ENCODE measurements around the gene PRKN.

The PRKN gene

DNA sequence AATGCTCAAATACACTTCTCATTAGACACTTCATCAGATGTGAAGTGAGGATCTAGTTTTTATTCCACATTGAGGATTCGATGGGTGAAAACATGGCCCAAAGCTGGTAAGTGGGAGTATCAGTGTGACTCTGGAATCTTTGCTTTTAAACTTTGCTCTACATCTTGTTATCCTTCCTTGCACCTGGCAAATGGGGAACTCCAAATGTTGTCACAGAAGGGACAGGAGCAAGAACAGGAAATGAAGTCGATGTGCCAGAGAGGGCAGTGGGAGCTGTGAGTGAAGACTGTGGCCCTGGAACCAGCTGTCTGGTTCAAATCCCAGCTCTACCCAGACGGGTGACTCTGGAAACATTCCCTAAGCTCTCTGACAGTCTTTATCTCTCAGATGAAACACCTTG is 1367.0 kb downstream of the PRKN start (continued):
- TF ChIP-seq, protein P1, sequence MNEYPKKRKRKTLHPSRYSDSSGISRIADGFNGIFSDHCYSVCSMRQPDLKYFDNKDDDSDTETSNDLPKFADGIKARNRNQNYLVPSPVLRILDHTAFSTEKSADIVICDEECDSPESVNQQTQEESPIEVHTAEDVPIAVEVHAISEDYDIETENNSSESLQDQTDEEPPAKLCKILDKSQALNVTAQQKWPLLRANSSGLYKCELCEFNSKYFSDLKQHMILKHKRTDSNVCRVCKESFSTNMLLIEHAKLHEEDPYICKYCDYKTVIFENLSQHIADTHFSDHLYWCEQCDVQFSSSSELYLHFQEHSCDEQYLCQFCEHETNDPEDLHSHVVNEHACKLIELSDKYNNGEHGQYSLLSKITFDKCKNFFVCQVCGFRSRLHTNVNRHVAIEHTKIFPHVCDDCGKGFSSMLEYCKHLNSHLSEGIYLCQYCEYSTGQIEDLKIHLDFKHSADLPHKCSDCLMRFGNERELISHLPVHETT (tag by site-specific recombination; IDR thresholded peaks at IDR 0.05) = no peak
- TF ChIP-seq ZSCAN23 (tag by site-specific recombination; IDR thresholded peaks at IDR 0.05) = no peak

DNA sequence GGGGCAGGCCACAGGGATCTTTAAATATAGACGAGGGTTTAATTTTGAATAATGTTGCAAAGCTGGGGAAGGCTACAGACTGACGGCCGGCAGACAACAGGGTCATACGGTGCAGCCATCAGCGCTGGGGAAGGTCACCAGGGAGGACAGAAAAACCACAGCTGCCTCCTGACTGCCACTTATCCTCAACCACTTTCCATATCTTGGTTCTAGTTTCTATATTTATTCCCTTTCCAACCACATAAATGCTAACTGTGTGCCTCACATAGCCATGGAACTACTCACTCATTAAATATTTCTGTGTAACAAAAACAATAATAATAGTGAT is 1368.0 kb downstream of the PRKN start:
- Histone ChIP-seq H3K4me3 (ENCODE audit: low read depth, low read length) (no peak overlapping the region), H3K4me1 (ENCODE audit: control insufficient read depth, insufficient read depth, low read length) (no peaks in the 10 kb centered on the region), H3K27ac (ENCODE audit: extremely low read depth, low read depth, low read length) (no peak overlapping the region), H3K36me3 (ENCODE audit: control insufficient read depth in 2 of 2, insufficient read depth in 1 of 2, low read length in 2 of 2) (no peaks in the 10 kb centered on the region), H3K9me3 (ENCODE audit: control insufficient read depth, insufficient read depth, low read depth, low read length) (no peaks in the 10 kb centered on the region)
- POLR2A ChIA-PET = interaction anchor here (0.5 kb wide), 1 partner anchor 126 kb away, joined by 3 read pairs; no protein-coding TSS in a partner anchor
- TF ChIP-seq ZNF394 (tag by site-specific recombination; IDR thresholded peaks at IDR 0.05; ENCODE audit: borderline replicate concordance) (peak; percentile 9; the same call in 1 of the 2 replicates), GLI2 (tag by site-specific recombination; IDR thresholded peaks at IDR 0.05; ENCODE audit: borderline replicate concordance, low read depth) (no peak), SETDB1 (IDR thresholded peaks at IDR 0.05; ENCODE audit: insufficient read length, low read length) (peak; percentile 50)
- CTCF ChIA-PET = interaction anchor here (1.0 to 2.4 kb wide), 3 partner anchors 11 to 429 kb away, joined by 3 to 16 read pairs (median 5); no protein-coding TSS in a partner anchor

- ChIA-PET POLR2A (no interaction called here), CTCF (interaction anchor here (1.5 to 6.0 kb wide), 2 partner anchors 16 to 426 kb away, joined by 6 to 64 read pairs; no protein-coding TSS in a partner anchor)
- no peak overlapping the region for H3K27ac ChIP-seq (ENCODE audit: extremely low read depth, low read depth, low read length)
- H3K4me3 ChIP-seq (ENCODE audit: low read depth, low read length) = no peak overlapping the region
- TF ChIP-seq ZNF19 (tag by site-specific recombination; IDR thresholded peaks at IDR 0.05; ENCODE audit: low read depth) (no peak), ZNF747 (tag by site-specific recombination; IDR thresholded peaks at IDR 0.05) (no peak), PRDM6 (tag by site-specific recombination; IDR thresholded peaks at IDR 0.05) (no peak), ZNF76 (tag by site-specific recombination; IDR thresholded peaks at IDR 0.05; ENCODE audit: borderline replicate concordance, low read depth) (no peak), ZFP69B (tag by site-specific recombination; IDR thresholded peaks at IDR 0.05) (no peak), OVOL3 (tag by site-specific recombination; IDR thresholded peaks at IDR 0.05) (no peak), MZF1 (tag by site-specific recombination; IDR thresholded peaks at IDR 0.05; ENCODE audit: borderline replicate concordance) (no peak)
- no peaks in the 10 kb centered on the region for H3K4me1 ChIP-seq (ENCODE audit: control insufficient read depth, insufficient read depth, low read length)
- no peaks in the 10 kb centered on the region for H3K36me3 ChIP-seq (ENCODE audit: control insufficient read depth in 2 of 2, insufficient read depth in 1 of 2, low read length in 2 of 2)
- no peaks in the 10 kb centered on the region for H3K9me3 ChIP-seq (ENCODE audit: control insufficient read depth, insufficient read depth, low read depth, low read length)
Observed at GRCh38 chr6:161356167-161356854, 1371.3 kb downstream of the PRKN start.

- TF ChIP-seq ZNF37A (tag by site-specific recombination; IDR thresholded peaks at IDR 0.05) (no peak), ZNF24 (tag by site-specific recombination; IDR thresholded peaks at IDR 0.05) (no peak), ZNF138 (tag by site-specific recombination; IDR thresholded peaks at IDR 0.05; ENCODE audit: borderline replicate concordance) (no peak), ZNF548 (tag by site-specific recombination; IDR thresholded peaks at IDR 0.05) (no peak), ZNF530 (tag by site-specific recombination; IDR thresholded peaks at IDR 0.05; ENCODE audit: low read depth) (no peak), SCRT1 (tag by site-specific recombination; IDR thresholded peaks at IDR 0.05; ENCODE audit: borderline replicate concordance) (no peak), ZNF202 (tag by site-specific recombination; IDR thresholded peaks at IDR 0.05; ENCODE audit: borderline replicate concordance) (no peak), ZBTB20 (tag by site-specific recombination; IDR thresholded peaks at IDR 0.05) (no peak), ZNF423 (tag by site-specific recombination; IDR thresholded peaks at IDR 0.05) (no peak), ZNF23 (tag by site-specific recombination; IDR thresholded peaks at IDR 0.05; ENCODE audit: borderline replicate concordance) (no peak), MYNN (tag by site-specific recombination; IDR thresholded peaks at IDR 0.05; ENCODE audit: borderline replicate concordance) (no peak), ZNF311 (tag by site-specific recombination; IDR thresholded peaks at IDR 0.05; ENCODE audit: borderline replicate concordance) (no peak), ZNF16 (tag by site-specific recombination; IDR thresholded peaks at IDR 0.05; ENCODE audit: low read depth) (no peak), ZNF394 (tag by site-specific recombination; IDR thresholded peaks at IDR 0.05; ENCODE audit: borderline replicate concordance) (no peak)
- Histone ChIP-seq H3K36me3 (ENCODE audit: control insufficient read depth in 2 of 2, insufficient read depth in 1 of 2, low read length in 2 of 2) (no peaks in the 10 kb centered on the region), H3K4me1 (ENCODE audit: control insufficient read depth, insufficient read depth, low read length) (no peaks in the 10 kb centered on the region), H3K27ac (ENCODE audit: extremely low read depth, low read depth, low read length) (no peak overlapping the region), H3K4me3 (ENCODE audit: low read depth, low read length) (no peak overlapping the region), H3K9me3 (ENCODE audit: control insufficient read depth, insufficient read depth, low read depth, low read length) (no peaks in the 10 kb centered on the region)
- ChIA-PET POLR2A (no interaction called here), CTCF (interaction anchor here (1.5 to 6.0 kb wide), 2 partner anchors 17 to 426 kb away, joined by 6 to 64 read pairs; no protein-coding TSS in a partner anchor)
Observed at GRCh38 chr6:161355696-161356095, 1371.9 kb downstream of the PRKN start.
